ENCODE data around the gene PTCD2. TPM values are rescaled to one million over a fixed set of nuclear protein-coding genes. Genes with fewer than 3 reads are reported as not detected.

The PTCD2 gene
- total and polyA plus RNA-seq, 2 of the 8 experiments (the other 6 are each of a cell fraction or from before 2014, with no cell fraction given): 7.3 to 15.4 TPM

- TF ChIP-seq SRF (IDR thresholded peaks at IDR 0.05; ENCODE audit: low read depth, low read length): no peak
These were observed 11.4 kb upstream of the PTCD2 start (continued) for GRCh38 chr5:72308853-72309191.

All from H1 (cell line).